Left ventricle myocardium inferior (tissue), 1 donor: Measurements from ENCODE around the gene CDKN1A. TPM values are rescaled to one million over a fixed set of nuclear protein-coding genes. Genes with fewer than 3 reads are reported as not detected.

Source experiments
- DNase-seq: peaks from one replicate; pipeline ENCODE4 v3.0.0-alpha.2; 2020
- H3K27ac ChIP-seq: fragments of 200-600 bp; replicated peaks from 2 replicates; pipeline ENCODE4 v1.8.0; 2021
- H3K27me3 ChIP-seq: fragments of 200-600 bp; 2 replicates; pipeline ENCODE4 v1.8.0; 2021; ENCODE audit warnings: low read depth
- H3K36me3 ChIP-seq: fragments of 200-600 bp; 2 replicates; pipeline ENCODE4 v1.8.0; 2021
- H3K4me1 ChIP-seq: fragments of 200-600 bp; 2 replicates; pipeline ENCODE4 v1.8.0; 2021
- H3K4me3 ChIP-seq: fragments of 200-600 bp; 2 replicates; pipeline ENCODE4 v1.8.0; 2021; ENCODE audit warnings: mild to moderate bottlenecking, moderate library complexity
- H3K9me3 ChIP-seq: fragments of 200-600 bp; replicated peaks from 2 replicates; pipeline ENCODE4 v1.8.0; 2021
- CTCF ChIP-seq: fragments of 200-600 bp; IDR thresholded peaks from 2 replicates; pipeline ENCODE4 v1.8.0; 2021; ENCODE audit warnings: antibody characterized with exemption, mild to moderate bottlenecking, borderline replicate concordance
- intact Hi-C: fragments of 100-400 bp; cut with micrococcal nuclease; formaldehyde crosslinking; loops from one replicate; pipeline ENCODE4 v1.11.0; 2022
- total RNA-seq: library from RNA; stranded (reverse); fragmentation: NEBNext Ultra II Directional; extraction: Animal tissue kit (Norgen Biotek cat#: 25700); gene quantifications from one replicate; pipeline ENCODE4 v1.2.1, GENCODE V29; 2021
- donor health status: DM: no; HTN: yes; CAD: no; lungs with severe emphysema.

CDKN1A gene
- total RNA-seq, 1 donor from 2014 or later: 67.2 TPM

GRCh38 chr6:36691612-36692011 is 13.1 kb downstream of the CDKN1A start:
- H3K4me3 ChIP-seq: no peak overlapping the region
- H3K36me3 ChIP-seq: peaks cover 14% of the 10 kb centered on the region
- no peaks in the 10 kb centered on the region for H3K27me3 ChIP-seq
- H3K27ac ChIP-seq: no peak overlapping the region
- no peaks in the 10 kb centered on the region for H3K9me3 ChIP-seq
- H3K4me1 ChIP-seq: peaks cover 22% of the 10 kb centered on the region
- TF ChIP-seq CTCF: no peak
- no peak for DNase-seq
- intact Hi-C loops: no loop called here

DNA sequence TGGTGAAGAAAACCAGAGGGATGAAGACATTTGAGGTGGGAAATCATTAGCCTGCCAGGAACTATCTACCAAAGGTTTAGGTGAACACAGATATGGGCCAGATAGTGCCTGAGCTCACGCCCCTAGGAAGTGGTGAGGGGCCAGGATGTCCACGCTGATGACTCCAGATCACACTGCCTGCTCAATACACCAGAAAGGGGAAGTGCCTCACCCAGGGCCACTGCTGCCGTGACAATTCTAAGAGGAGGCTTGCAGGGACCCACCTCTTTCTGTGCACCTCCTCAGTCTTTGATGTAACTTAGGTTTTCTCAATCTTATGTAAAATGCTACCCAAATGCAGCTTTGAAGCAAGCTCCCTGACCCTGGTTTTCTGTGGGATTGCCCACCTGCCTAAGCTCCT is 13.7 kb downstream of the CDKN1A start:
- DNase-seq: no peak
- Histone ChIP-seq H3K27ac (peak overlapping the region; percentile 55), H3K4me3 (no peak overlapping the region), H3K27me3 (no peaks in the 10 kb centered on the region), H3K9me3 (no peaks in the 10 kb centered on the region), H3K36me3 (peaks cover 8% of the 10 kb centered on the region), H3K4me1 (peaks cover 22% of the 10 kb centered on the region)
- intact Hi-C loops: no loop called here
- no peak for TF ChIP-seq CTCF

DNA sequence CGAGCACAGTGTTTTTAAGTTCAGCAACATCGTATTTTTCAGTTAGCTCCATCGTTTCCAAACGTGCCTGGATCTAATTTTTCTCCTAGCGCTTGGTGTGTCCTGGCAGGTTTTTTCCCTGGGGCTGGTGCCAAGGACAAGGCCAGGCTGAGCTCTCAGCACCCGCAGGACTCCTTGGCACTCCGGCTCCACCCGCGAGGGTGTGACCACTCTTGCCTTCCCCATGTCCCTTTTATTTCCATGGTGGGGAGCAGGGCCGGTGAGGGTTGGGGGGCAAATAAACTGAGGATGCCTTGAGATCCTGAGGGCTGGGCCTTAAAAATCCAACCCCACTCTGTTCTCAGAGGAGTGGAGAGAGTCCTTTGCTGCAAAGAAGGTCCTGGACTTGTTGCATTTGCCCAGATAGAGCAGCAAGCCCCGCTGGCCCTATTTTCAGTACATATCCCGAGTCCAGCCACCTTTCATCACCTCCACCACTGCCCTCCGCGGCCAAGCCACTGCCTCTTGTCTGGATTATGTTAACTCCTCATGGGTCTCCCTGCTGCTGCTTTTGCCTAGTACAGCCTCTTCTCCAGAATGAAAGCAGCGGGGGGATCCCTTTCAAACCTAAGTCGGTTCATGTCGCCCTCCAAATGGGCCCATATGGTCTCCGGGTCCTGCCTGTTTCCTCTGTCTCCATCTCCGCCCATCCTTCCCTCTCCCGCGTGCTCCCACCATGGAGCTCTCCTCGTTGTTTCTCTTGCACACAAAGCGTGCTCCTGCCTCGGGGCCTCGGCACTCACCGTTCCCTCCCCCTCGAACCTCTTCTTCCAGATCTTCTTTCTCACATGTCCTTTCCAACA is 14.6 kb downstream of the CDKN1A start:
- Histone ChIP-seq H3K4me1 (peaks cover 22% of the 10 kb centered on the region), H3K4me3 (peak overlapping the region; percentile 26), H3K27me3 (no peaks in the 10 kb centered on the region), H3K27ac (peak overlapping the region; percentile 55), H3K9me3 (no peaks in the 10 kb centered on the region), H3K36me3 (no peaks in the 10 kb centered on the region)
- DNase-seq: peak; percentile 68
- no peak for TF ChIP-seq CTCF
- intact Hi-C loops: no loop called here

DNA sequence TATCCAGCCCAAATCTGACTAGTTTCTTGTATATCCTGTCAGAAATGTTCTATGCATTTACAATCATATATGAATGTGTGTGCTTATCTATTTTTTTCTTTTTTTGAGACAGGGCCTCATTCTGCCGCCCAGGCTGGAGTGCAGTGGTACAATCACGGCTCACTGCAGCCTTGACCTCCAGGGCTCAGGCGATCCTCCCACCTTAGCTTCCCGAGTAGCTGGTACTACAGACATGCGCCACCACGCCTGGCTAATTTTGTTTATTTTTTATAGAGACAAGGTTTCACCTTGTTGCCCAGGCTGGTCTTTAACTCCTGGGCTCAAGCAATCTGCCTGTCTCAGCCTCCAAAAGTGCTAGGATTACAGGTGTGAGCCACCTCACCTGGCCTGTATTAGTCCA is 16.1 kb downstream of the CDKN1A start:
- Histone ChIP-seq H3K27ac (no peak overlapping the region), H3K27me3 (no peaks in the 10 kb centered on the region), H3K9me3 (no peaks in the 10 kb centered on the region), H3K4me3 (no peak overlapping the region), H3K36me3 (no peaks in the 10 kb centered on the region), H3K4me1 (peaks cover 22% of the 10 kb centered on the region)
- intact Hi-C loops: no loop called here
- no peak for TF ChIP-seq CTCF
- no peak for DNase-seq

GRCh38 chr6:36695414-36695813 is 16.9 kb downstream of the CDKN1A start:
- no peaks in the 10 kb centered on the region for H3K36me3 ChIP-seq
- H3K27me3 ChIP-seq: no peaks in the 10 kb centered on the region
- no peak for TF ChIP-seq CTCF
- no peak for DNase-seq
- H3K27ac ChIP-seq: no peak overlapping the region
- intact Hi-C loops: no loop called here
- no peaks in the 10 kb centered on the region for H3K9me3 ChIP-seq
- H3K4me3 ChIP-seq: no peak overlapping the region
- peaks cover 22% of the 10 kb centered on the region for H3K4me1 ChIP-seq
